Endometrium (tissue), 2 donors: Measurements from ENCODE around the gene CDKAL1.
"Not testable (repeated sequence)": the region's sequence is repeated elsewhere in the genome, so short reads cannot be mapped to it uniquely, and the experiment has no call there.

Experiments used
- FAIRE-seq: peaks from 2 replicates; lab custom pipeline; 2012; peaks lifted over from hg19 to GRCh38; lab: Jason Lieb, UNC
- donor health status: control.
- donor health status: control.

Gene CDKAL1

DNA sequence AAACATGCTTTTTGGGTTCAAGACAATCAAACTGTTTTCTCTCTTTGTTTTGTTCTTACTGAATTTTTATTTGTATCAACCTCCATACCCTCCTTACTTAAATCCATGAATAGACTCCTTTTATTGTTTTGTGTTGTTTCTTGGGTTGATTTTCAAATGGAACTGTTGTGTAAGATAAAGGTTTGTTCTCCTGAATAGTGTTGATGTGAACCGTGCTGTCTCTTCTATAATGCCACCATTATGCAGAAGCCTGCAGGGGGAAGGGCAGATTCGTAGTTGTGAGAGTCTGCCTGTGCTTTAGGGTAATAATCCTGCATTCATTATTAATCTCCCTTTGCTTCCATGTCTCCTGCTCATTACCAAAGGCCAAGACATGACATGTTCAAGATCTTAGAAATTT, 105.9 kb downstream of the CDKAL1 start:
- FAIRE-seq: no peak

DNA sequence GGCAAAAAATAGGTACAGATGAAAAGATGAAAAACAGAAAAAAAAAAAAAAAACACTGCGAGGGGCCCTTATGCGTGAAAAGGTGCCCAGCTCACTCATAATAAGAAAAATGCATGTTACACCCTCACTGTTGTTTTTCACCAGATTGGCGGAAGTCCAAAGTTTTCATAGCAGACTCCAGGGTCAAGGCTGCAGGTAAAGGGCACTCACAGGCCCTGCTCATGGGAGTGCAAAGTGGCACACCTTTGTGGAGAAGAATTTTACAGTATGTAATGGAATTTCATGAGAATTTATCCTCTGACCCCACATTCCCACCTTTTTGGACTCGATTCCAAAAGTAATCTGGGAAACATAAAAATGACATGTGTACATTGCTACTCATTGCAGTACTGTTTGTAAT, 108.2 kb downstream of the CDKAL1 start:
- FAIRE-seq: no peak

DNA sequence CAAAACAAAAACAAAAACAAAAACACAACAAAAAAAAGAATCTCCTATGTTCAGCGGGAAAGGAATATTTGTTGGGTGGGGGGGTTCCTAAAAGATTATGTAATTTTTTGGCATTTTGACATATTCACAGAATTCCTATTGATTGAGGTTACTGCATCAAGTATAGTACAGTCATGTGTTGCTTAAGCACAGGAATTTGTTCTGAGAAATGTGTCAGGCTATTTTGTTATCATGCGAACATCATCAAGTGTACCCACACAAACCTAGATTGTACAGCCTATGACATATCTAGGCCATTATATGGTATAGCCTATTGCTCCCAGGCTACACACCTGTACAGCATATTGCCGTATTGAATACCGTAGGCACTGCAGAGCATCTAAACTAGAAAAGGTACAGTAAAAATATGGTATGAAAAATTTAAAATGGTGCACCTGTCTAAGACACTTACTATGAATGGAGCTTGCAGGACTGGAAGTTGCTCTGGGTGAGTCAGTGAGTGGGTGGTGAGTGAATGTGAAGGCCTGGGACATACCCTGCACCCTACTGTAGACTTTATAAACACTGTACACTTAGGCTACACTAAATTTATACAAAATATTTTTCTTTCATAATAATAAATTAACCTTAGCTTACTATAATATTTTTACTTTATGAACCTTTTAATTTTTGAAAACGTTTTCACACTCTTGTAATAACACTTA, 110.6 kb downstream of the CDKAL1 start:
- FAIRE-seq: no peak

DNA sequence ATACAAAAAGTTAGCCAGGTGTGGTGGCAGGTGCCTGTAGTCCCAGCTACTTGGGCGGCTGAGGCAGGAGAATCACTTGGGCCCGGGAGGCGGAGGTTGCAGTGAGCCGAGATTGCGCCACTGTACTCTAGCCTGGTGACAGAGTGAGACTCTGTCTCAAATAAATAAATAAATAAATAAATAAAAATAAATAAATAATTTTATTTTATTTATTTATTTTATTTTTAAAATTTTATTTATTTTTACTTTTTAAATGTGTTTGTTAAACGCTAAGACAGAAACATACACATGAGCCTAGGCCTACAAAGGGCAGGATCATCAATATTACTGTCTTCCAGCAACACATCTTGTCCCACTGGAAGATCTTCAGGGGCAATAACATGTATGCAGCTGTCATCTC, 111.3 kb downstream of the CDKAL1 start:
- FAIRE-seq: not testable (repeated sequence)

DNA sequence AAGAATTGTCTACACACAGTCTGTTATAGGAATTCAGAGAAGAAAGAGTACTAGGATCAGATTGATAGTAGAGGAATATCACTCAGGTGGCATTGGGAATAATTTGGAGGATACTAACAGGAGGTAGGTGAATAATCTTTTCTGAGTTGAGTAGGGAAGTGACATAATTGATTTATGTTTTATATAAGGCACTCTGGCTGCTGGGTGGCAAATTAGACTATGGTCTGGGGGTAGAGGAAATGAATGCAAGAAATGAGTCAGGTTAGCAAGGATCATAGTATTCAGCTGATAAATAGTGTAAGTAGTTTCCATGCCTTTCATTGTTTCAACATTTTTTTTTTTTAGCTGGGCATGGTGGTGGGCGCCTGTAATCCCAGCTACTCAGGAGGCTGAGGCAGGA, 113.3 kb downstream of the CDKAL1 start:
- no peak for FAIRE-seq

DNA sequence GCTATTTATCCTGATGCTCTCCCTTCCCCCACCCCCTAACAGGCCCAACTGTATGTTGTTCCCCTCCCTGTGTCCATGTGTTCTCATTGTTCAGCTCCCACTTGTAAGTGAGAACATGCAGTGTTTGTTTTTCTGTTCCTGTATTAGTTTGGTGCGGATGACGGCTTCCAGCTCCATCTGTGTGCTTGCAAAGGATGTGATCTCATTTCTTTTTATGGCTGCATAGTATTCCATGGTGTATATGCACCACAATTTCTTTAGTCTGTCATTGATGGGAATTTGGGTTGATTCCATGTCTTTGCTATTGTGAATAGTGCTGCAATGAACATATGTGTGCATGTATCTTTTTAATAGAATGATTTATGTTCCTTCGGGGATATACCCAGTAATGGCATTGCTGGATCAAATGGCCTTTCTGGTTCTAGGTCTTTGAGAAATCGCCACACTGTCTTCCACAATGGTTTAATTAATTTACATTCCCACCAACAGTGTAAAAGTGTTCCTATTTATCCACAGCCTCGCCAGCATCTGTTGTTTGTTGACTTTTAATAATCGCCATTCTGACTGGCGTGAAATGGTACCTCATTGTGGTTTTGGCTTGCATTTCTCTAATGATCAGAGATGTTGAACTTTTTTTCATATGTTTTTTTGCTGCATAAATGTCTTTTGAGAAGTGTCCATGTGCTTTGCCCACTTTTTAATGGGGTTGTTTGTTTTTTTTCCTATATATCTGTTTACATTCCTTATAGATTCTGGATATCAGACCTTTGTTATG, 115.6 kb downstream of the CDKAL1 start:
- not testable (repeated sequence) for FAIRE-seq

DNA sequence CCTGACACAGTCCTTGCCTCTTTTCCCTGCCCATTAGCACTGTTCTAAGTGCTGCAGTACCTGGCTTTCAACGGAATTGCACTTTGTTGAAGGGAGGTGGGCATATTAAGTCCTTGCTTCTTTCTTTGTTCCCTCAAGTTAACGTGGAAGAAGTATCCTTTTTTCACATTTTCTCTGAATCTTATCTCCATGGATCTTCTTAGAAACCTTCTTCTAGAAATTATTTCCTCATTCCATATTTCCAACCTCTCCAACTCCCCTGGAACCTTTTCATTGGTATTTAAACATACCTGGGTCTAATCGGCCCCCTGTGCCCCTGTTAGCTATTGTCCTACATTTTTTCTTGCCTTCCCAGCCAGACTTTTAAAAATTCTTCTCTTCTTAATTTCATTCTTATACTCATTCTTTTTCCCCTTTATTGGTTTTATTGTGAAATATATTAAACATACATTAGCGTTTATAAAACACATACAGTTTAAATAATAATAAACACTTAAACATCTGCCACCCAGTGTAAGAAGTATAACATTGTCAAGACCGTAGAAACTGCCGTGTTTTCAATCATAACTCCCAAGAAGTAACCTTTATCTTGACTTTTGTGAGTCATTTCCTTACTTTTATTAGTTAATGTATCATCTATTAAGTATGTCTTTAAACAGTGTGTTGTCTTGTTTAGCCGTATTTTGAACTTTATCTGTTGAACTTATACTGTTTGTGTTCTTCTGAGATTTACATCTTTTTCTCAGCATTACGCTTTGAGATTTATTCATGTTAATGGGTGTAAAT, 118.2 kb downstream of the CDKAL1 start:
- peak; percentile 89 for FAIRE-seq

DNA sequence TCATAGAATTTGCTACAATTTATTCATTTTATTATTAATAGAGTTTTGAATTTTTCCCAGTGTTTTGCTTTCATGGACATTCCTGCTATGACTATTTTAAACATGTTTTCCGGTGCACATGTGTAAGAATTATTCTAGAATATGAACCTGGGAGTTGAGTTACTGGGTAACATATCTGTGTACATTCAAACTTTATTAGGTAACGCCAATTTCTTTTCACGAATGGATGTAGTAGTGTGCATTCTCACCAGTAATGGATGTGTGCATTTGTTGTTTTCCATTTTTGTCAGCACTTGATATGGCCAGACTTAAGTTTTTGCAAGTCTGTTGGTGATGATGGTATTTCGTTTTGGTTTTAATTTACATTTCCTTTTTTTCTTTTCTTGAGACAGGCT, 118.8 kb downstream of the CDKAL1 start:
- no peak for FAIRE-seq

DNA sequence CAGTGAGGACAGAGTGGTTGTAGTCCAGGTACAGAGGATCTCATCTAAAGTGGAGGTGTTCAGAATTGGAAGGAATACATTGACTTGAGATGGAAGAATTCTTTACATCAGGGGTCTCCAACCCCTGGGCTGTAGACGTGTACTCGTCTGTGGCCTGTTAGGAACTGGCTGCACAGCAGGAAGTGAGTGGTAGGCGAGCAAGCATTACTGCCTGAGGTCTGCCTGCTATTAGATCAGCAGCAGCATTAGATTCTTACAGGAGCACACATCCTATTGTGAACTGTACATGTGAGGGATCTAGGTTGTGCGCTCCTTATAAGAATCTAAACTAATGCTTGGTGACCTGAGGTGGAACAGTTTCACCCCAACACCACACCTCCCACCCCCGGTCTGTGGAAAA, 121.1 kb downstream of the CDKAL1 start:
- no peak for FAIRE-seq

DNA sequence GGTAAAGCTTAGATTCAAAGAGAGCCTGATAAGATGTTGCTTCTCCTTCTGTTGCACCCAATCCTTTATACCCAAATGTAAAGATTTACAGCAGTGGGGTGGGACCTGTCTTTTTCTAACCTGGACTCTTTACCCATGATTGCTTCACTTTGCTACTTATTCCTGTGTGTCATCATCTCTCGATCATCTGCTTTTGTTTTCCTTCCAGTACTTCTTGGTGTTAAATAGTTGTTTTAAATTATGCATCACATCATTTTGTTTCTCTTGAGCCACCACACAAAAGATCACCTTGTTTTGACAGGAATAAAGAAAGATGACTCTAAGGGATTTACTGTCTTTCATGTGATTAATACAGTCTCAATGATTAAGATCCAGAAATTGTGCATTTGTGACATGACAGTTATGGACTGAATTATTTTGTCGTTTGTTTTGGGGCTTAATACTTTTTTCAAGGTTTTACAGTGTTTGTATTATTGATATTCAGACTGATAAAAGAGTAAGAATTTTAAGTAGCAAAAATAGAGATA, 123.1 kb downstream of the CDKAL1 start:
- FAIRE-seq: no peak

DNA sequence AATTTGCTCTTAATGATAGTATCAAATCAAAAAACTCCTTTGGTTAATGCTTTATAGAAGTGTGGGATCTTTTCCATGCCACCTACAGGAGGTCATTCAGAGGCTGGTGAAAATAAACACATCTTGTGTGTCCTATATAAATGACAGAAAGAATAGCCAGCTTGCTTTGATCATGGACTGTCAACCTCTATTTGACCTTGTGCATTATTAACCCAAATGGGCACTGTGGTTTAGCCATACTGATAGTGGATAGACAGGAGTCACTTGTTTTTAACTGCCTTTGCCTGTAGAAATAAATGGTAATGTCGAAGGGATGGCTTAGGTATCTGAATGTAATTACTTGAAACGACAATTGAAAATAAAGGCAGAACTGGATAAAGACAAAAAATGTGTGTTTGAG, 123.8 kb downstream of the CDKAL1 start:
- no peak for FAIRE-seq

DNA sequence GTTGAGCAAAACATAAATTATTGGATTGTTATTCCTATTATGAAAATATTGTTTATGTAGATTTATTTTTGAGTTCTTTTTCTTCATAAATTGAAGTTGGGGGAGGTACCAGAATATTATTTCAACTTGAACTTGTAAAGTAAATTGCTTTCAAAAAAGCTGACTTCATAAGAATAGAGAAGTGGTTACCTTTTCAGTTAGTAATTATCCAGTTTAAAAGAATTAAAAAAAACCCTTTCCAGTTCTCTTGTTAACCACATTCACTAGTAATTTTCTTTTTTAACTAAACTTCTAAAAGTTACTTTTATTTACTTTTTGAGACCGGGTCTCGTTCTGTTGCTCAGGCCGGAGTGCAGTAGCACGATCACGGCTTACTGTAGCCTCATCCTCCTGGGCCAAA, 124.3 kb downstream of the CDKAL1 start:
- FAIRE-seq: no peak

DNA sequence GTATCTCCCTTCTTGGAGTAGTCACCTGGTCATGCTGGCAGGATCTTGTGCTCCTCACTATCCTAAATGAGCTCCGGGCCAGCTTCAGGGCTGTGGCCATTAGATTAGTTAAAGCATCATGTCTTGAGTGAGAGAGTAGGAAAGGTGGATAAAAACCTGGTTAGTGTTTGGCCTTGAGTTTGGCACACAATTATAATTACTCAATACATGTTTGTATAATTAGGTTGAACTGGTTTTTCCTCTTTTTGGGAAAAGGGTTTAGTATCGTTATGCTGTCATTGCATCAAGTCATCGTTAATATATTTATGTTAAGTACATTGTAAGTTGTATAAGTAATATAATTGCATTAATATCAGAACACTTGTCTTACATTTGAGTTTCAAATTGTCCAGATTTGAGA, 126.3 kb downstream of the CDKAL1 start:
- FAIRE-seq: no peak

DNA sequence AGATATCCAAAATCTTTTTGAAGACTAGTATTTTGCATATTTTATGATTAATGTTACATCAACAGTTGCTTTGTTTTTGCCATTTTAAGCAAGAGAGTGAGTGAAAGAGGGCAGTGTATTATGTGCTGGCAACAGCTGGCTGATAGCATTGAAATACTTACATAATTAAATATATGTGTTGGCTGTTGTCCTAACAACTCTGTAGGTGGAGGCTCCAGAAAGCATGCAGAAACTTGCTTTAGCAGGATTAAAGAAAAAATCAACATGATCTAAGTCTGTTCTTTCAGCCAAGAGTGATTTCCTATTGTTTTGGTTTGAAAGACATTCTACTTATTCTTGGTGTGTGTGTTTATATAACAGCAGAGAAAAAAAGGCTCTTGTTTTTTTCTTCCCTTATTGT, 127.5 kb downstream of the CDKAL1 start:
- peak; percentile 88 for FAIRE-seq

DNA sequence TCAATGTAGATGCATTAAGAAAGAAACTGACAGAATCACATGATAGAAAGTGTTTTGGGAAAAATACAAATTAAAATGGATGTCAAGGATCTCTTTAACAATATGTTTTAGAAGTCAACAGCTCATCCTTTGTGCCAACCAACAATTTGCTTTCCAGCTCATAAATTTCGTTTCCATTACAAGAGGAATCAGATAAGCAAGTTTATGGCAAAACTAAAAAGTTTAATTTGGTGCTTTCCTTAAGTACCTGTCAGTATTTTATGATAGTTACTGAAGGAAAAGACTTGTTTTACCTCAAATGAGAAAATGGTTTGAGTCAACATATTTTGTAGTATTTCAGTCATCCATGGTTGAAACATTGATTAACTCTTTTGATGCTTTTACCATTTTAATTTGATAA, 130.0 kb downstream of the CDKAL1 start:
- no peak for FAIRE-seq

DNA sequence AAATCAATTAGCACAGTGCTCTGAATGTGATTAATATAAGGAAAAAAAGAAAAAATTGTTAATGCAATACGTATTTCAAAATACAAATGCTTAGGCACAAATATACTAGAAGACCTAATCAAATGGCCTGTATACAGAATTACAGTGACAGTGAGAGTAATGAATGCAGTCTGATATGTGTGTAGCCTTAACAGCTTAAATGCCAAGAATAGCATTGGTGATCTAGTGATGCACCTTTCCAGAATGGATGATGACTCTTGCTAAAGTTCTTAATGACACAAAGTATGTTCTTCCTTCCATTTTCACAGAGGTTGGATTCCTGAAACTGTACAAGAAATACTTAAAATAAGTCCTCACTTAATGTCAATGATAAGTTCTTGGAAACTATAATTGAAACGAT, 131.0 kb downstream of the CDKAL1 start:
- no peak for FAIRE-seq

DNA sequence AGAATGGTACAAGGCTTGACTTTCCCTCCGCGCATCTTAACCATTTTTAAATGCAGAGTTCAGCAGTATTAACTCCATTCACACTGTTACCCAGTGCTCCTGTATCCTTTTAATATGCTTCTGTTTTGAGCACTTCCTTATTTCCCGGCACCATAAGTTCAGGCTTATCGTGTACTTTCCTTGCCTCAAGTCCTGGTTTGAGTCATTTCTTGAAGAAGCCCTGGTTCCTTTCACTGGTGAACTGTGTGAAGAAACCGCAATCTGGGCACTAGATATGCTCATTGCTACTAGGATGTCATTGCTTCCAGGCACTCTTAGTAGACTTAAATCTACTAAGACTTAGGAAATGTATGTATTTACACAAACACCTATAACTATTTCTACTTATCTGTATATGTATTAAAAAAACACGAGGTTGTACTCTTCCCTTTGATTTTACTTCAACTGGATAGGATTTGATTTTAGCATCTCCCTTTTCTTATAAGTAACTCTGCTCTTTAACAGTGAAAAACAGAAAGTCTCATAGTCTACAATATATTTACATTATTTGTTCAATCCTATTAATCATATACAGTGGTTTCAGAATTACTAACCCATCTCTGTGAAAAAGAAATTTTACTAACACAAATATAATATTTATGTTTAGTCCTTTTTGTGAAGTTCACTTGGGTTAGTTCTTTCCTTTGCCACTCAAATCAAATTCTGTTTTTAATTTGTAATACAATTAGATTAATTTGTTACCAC, 135.5 kb downstream of the CDKAL1 start:
- FAIRE-seq: no peak

DNA sequence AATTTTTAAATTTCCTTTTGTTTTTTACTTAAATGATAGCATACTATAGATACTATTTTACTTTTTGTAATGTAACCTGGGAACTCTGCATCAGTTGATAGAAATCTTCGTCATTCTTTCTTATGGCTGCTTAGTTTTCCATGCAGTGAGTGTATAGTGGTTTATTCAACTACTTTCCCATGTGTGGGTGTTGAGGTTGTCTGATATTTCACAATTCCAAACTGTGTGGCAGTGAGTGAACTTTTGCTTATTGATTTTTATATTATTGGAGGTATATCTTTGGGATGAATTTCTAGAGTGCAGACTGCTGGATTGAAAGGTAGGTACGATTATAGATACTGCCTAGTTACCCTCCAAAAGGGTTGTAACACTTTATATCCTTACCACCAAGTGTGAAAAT, 136.5 kb downstream of the CDKAL1 start:
- FAIRE-seq: no peak

DNA sequence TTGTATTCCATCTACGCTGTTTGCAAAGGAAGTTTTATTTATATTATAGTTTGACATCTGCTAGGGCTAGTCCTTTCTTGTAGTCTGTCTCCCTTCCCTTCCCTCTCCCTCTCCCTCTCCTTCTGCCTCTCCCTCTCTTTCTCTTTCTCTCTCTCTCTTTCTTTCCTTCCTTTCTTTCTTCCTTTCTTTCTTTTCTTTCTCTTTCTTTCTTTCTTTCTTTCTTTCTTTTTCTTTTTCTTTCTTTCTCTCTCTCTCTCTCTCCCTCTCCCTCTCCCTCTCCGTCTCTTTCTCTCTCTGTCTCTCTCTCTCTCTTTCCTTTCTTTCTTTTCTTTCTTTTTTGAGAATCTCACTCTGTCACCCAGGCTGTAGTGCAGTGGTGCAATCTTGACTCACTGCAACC, 137.8 kb downstream of the CDKAL1 start:
- FAIRE-seq: no peak

DNA sequence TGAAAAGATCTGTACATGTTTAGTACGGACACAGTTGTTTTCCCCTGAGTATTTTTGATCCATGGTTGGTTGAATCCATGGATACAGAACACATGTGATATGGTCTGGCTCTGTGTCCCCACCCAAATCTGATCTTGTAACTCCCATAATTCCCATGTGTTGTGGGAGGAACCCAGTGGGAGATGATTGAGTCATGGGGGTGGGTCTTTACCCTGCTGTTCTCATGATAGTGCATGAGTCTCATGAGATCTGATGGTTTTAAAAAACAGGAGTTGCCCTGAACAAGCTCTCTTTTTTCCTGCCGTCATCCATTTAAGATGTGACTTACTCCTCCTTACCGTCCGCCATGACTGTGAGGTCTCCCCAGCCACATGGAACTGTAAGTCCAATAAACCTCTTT, 139.2 kb downstream of the CDKAL1 start:
- FAIRE-seq: no peak

DNA sequence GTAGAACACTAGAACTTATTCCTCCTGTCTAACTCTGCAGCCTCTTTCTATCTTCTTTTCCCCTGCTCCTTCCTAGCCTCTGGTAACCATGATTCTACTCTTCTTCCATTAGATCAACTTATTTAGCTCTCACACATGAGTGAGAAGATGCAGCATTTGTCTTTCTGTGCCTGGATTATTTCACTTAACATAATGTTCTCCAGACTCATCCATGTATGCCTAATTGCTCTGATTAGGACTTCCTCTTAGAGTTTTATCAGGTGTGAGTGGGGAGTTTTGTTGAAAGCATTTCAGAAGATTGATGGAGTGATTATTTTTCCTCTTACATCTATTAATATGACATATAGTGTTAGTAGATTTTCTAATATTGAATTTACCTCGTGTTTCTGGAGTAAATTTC, 140.4 kb downstream of the CDKAL1 start:
- no peak for FAIRE-seq

DNA sequence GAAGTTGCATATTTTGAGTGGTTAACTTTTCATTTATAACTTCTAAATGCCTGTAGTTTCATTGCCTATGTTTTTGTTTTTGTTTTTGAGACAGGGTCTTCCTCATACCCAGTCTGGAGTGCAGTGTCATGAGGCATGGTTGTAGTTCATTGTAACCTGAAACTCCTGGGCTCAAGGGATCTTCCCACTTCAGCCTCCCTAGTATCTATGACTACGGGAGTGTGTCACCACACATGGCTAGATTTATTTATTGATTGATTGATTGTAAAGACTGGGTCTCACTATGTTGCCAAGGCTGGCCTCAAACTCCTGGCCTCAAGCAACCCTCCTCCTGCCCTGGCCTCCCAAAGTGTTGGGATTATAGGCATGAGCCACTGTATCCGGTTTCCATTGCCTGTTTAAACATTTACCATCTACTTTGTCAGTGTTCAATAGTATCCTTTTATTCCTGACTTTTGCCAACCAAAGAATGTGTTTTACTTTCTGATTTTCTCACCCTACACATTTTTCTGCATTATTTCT, 144.6 kb downstream of the CDKAL1 start:
- FAIRE-seq: no peak
